Aorta (tissue), 5 donors: ENCODE measurements around the gene ARSB. TPM values are rescaled to one million over a fixed set of nuclear protein-coding genes. Genes with fewer than 3 reads are reported as not detected.

Source experiments
- ATAC-seq: fragments of 200-7000 bp; cut with Tn5 transposase; one replicate; pipeline ENCODE4 v1.9.1; 2022; ENCODE audit warnings: moderate library complexity; ENCODE audit not compliant: low FRiP score
- DNase-seq, 2 donors: peaks; one replicate each; pipeline ENCODE4 v3.0.0-alpha.2; 2020
- H3K27ac ChIP-seq, 2 donors: one replicate each; pipeline ENCODE4 v1.5.1; 2013; ENCODE audit warnings: low read length in 2 of 2, mild to moderate bottlenecking in 2 of 2, moderate library complexity in 2 of 2, control low read depth in 1 of 2, inconsistent platforms in 1 of 2, low read depth in 1 of 2
- H3K27me3 ChIP-seq, 2 donors: one replicate each; pipeline ENCODE4 v1.6.1; 2013; ENCODE audit warnings: control low read depth in 1 of 2, low read length in 1 of 2, mild to moderate bottlenecking in 1 of 2, moderate library complexity in 1 of 2; ENCODE audit not compliant: insufficient read depth in 2 of 2, control insufficient read depth in 1 of 2
- H3K36me3 ChIP-seq, 2 donors: one replicate each; pipeline ENCODE4 v1.6.1; 2013; ENCODE audit warnings: control low read depth in 1 of 2, low read length in 1 of 2, mild to moderate bottlenecking in 1 of 2; ENCODE audit not compliant: insufficient read depth in 2 of 2, control insufficient read depth in 1 of 2
- H3K4me1 ChIP-seq, 2 donors: one replicate each; pipeline ENCODE4 v1.6.1; 2013; ENCODE audit warnings: low read length in 2 of 2, control low read depth in 1 of 2, mild to moderate bottlenecking in 1 of 2, moderate library complexity in 1 of 2; ENCODE audit not compliant: insufficient read depth in 2 of 2, control insufficient read depth in 1 of 2
- H3K4me3 ChIP-seq, 2 donors: one replicate each; pipeline ENCODE4 v1.5.1; 2013; ENCODE audit warnings: low read length in 2 of 2, control low read depth in 1 of 2, mild to moderate bottlenecking in 1 of 2
- H3K9me3 ChIP-seq: one replicate; pipeline ENCODE4 v1.6.1; 2013; ENCODE audit warnings: mild to moderate bottlenecking, low read length; ENCODE audit not compliant: control insufficient read depth
- WGBS, 2 donors: extraction: QIAGEN DNeasy Blood & Tissue Kit; methylation state at CpG; one replicate each; pipeline ENCODE4 v1.1.7; 2013; 5-methylcytosine and 5-hydroxymethylcytosine counted together
- intact Hi-C, 2 donors: fragments of 100-400 bp; cut with DNase I; formaldehyde crosslinking; loops; one replicate each; pipeline versions ENCODE4 v1.14.2 to v1.15.0; 2022
- polyA plus RNA-seq, 2 donors: library from polyadenylated mRNA; stranded (reverse); fragments of 200-250 nt; gene quantifications; one replicate each; pipeline ENCODE4 v1.2.3, GENCODE V29; 2013
- total RNA-seq, 2 donors: library from RNA; stranded (reverse); fragmentation: NEBNext Ultra II Directional; extraction: Animal tissue kit (Norgen Biotek cat#: 25700); gene quantifications; one replicate each; pipeline ENCODE4 v1.2.1, GENCODE V29; 2021
- donor health status: healthy with polysubstance abuse.
- donor health status: Bipolar disorder and iron deficiency.
- donor health status: DM: no; HTN: no; CAD: no.
- donor health status: DM: no; HTN: no; CAD: no.
- donor health status: DM: yes; HTN: yes; CAD: no.

ARSB gene
- total and polyA plus RNA-seq, 4 donors, result 3.5 to 17.2 (median 12.0) TPM

- 49 to 59% methylated on average over 6 of the region's 6 CpGs for WGBS, 2 donors
- intact Hi-C loops, result no loop called here
- Histone ChIP-seq H3K27ac (no peak overlapping the region), H3K4me1 (no peaks in the 10 kb centered on the region), H3K9me3 (no peaks in the 10 kb centered on the region), H3K4me3 (no peak overlapping the region), H3K36me3 (no peaks in the 10 kb centered on the region), H3K27me3 (no peaks in the 10 kb centered on the region)
- ATAC-seq (no peak), DNase-seq (no peak)
These were observed 174.8 kb downstream of the ARSB start for GRCh38 chr5:78810098-78810920.

DNA sequence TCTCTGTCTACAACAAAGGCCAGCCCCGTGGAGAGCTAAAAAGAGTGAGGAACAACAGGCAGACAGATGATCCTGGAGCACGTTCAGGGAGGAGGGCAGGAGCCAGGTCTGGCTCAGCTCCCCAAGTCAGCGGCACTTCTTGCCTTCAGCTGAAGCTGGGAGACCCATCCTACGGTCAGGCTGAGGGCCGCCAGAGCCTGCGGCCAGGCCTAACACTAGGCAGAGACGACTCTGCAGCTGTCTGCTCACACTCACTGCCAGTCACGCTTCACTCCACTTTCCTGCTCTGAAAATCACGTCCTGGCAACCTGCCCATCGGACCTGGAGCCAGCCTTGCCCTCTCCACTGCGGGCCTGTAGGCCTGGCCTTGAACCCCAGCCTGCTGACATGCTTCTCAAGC is 175.7 kb downstream of the ARSB start:
- H3K27ac ChIP-seq, result no peak overlapping the region
- no peak overlapping the region for H3K4me3 ChIP-seq
- H3K4me1 ChIP-seq, result no peaks in the 10 kb centered on the region
- H3K9me3 ChIP-seq, result no peaks in the 10 kb centered on the region
- 34 to 38% methylated on average over 11 of the region's 11 CpGs for WGBS, 2 donors
- intact Hi-C loops, result no loop called here
- H3K36me3 ChIP-seq, result no peaks in the 10 kb centered on the region
- DNase-seq (peak in 1 of 2 donors; percentile 77), ATAC-seq (peak; percentile 30)
- no peaks in the 10 kb centered on the region for H3K27me3 ChIP-seq

DNA sequence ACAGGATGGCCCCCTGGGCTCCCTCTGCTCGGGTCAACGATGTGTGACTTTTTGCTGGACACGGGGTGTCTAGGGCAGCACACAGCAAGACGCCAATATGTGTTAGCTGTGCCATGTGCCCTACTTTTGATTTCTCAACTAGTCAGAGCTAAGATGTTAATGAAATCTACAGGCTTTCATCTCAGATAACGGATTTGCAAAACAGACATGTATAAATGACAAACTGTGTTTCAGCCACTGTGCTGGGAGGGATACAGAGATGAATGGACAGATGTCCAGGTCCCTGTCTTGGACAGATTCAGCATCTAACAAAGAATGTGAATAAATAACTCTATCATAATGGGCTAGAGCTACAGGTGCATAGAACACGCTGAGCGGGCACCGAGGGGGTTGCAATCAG is 176.3 kb downstream of the ARSB start:
- H3K9me3 ChIP-seq, result no peaks in the 10 kb centered on the region
- H3K4me1 ChIP-seq, result no peaks in the 10 kb centered on the region
- no peak overlapping the region for H3K4me3 ChIP-seq
- ATAC-seq (no peak), DNase-seq (no peak)
- no peaks in the 10 kb centered on the region for H3K36me3 ChIP-seq
- no peaks in the 10 kb centered on the region for H3K27me3 ChIP-seq
- 92 to 93% methylated on average over 8 of the region's 8 CpGs for WGBS, 2 donors
- no peak overlapping the region for H3K27ac ChIP-seq
- intact Hi-C loops, result no loop called here

DNA sequence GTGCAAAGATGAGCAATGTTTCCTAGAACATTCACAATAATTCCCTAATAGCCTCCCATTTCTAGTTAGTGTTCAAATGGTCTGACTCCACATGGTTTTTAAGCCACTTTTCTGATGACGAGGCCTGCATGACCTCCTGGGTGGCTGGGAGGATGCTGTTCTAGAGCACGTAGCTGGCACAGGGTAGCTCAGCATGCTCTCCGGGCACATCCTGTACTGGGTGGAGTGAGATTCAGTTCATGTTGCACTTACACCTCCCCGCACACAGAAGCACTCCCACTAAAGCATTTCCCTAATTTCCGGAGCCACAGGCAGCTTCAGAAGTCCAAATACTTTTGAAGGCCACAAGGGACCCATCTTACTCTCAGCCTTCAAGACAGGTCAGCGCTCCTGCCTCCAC is 176.7 kb downstream of the ARSB start:
- DNase-seq (no peak), ATAC-seq (no peak)
- Histone ChIP-seq H3K4me1 (no peaks in the 10 kb centered on the region), H3K27me3 (no peaks in the 10 kb centered on the region), H3K36me3 (no peaks in the 10 kb centered on the region), H3K9me3 (no peaks in the 10 kb centered on the region), H3K27ac (no peak overlapping the region), H3K4me3 (no peak overlapping the region)
- intact Hi-C loops, result no loop called here
- 92 to 94% methylated on average over 6 of the region's 6 CpGs for WGBS, 2 donors

DNA sequence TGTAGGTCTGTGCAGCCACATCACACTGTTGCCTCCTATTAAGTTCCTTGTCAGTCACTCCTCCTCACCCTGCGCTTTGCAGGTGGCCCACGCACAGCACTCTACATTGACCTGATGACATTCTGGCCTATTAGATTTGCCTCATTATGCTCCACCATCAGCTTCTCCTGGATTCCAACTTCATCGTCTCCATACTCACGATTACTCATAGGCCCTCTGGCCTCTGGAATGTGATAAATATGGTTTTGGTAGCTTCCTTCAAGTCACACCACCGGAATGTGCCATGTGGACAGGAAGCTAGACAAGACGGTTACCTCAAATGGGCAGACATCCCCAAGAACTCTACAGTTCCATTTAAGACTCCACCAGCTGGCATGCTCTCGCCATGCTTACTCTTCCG is 178.6 kb downstream of the ARSB start:
- H3K9me3 ChIP-seq, result no peaks in the 10 kb centered on the region
- intact Hi-C loops, result no loop called here
- no peak overlapping the region for H3K4me3 ChIP-seq
- WGBS, 2 donors, result 89 to 90% methylated on average over 8 of the region's 8 CpGs
- DNase-seq, result no peak
- H3K4me1 ChIP-seq, result no peaks in the 10 kb centered on the region
- ATAC-seq, result no peak
- no peaks in the 10 kb centered on the region for H3K27me3 ChIP-seq
- H3K27ac ChIP-seq, result no peak overlapping the region
- H3K36me3 ChIP-seq, result no peaks in the 10 kb centered on the region

DNA sequence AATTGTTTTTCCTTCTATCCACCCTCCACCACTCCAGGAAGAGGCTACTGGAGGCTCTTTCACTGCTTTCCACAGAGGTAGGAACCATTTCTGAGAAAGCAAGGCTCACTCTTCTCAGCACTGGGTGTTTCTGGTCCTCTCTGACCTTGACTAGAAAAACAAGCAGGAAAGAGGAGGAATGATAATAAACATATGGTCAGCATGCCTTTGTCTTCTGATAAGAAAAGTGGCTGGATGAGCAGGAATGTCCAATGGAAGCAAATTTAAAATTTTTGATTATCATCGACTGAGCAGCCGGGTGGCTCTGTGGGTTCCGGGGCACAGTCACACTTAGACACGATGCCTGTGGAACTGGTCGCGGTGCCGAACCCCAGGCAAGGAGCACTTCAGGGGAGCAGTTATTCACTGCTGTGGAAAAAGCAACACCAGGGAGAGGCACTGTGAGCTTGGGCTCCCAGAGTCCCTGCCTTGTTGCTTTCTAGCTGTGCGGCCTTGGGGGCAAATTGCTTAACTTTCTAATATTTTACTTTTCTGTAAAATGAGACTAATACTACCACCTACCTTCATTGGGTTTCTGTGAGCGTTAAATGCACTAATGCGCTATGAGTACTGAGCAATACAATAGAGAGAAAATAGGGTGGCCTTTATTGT is 179.5 kb downstream of the ARSB start:
- DNase-seq (no peak), ATAC-seq (no peak)
- Histone ChIP-seq H3K4me1 (no peaks in the 10 kb centered on the region), H3K27me3 (no peaks in the 10 kb centered on the region), H3K27ac (no peak overlapping the region), H3K9me3 (no peaks in the 10 kb centered on the region), H3K4me3 (no peak overlapping the region), H3K36me3 (no peaks in the 10 kb centered on the region)
- intact Hi-C loops, result no loop called here
- 98 to 99% methylated on average over 10 of the region's 10 CpGs for WGBS, 2 donors

- H3K9me3 ChIP-seq, result no peaks in the 10 kb centered on the region
- ATAC-seq, result no peak
- no peak overlapping the region for H3K4me3 ChIP-seq
- no peaks in the 10 kb centered on the region for H3K4me1 ChIP-seq
- DNase-seq, result no peak
- intact Hi-C loops, result no loop called here
- no peak overlapping the region for H3K27ac ChIP-seq
- H3K27me3 ChIP-seq, result no peaks in the 10 kb centered on the region
- 87 to 91% methylated on average over 6 of the region's 6 CpGs for WGBS, 2 donors
- no peaks in the 10 kb centered on the region for H3K36me3 ChIP-seq
These were observed 180.1 kb downstream of the ARSB start for GRCh38 chr5:78804995-78805394.

DNA sequence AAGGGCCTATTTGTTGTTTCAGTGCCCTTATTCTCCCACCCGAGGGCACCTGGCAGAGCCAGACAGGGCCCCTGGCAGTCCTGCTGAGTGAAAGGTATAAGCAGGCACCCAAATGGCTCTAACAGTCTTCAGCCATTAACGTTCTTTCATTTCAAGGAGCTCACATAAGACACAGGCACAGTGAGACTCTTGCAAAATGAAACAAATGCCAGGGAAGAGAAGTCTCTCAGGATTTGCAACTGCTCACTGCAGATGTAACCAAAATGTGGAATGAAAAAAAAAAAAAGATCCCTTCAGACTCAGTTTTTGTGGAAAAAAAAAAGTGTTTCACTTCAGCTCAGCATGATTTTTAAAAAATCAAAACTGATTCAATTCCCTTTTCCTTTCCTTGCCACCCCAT is 181.2 kb downstream of the ARSB start:
- no peak overlapping the region for H3K4me3 ChIP-seq
- no peaks in the 10 kb centered on the region for H3K4me1 ChIP-seq
- H3K27me3 ChIP-seq, result no peaks in the 10 kb centered on the region
- ATAC-seq (no peak), DNase-seq (no peak)
- no peaks in the 10 kb centered on the region for H3K9me3 ChIP-seq
- WGBS, 2 donors, result 58 to 66% methylated on average over 2 of the region's 2 CpGs
- intact Hi-C loops, result no loop called here
- peak overlapping the region in 1 of 2 donors; percentile 60 for H3K27ac ChIP-seq
- H3K36me3 ChIP-seq, result no peaks in the 10 kb centered on the region

- Histone ChIP-seq H3K9me3 (no peaks in the 10 kb centered on the region), H3K27ac (no peak overlapping the region), H3K36me3 (no peaks in the 10 kb centered on the region), H3K27me3 (no peaks in the 10 kb centered on the region), H3K4me3 (no peak overlapping the region), H3K4me1 (no peaks in the 10 kb centered on the region)
- intact Hi-C loops, result no loop called here
- ATAC-seq, result peak; percentile 90
- DNase-seq, result peak; percentile 85 to 90
- 3 to 9% methylated on average over 6 of the region's 6 CpGs for WGBS, 2 donors
These were observed 181.8 kb downstream of the ARSB start for GRCh38 chr5:78803353-78803752.
